ACC112 (cell line): ENCODE results near the gene ATF3.

Experiments used
- H2AFZ ChIP-seq: fragments of 200-600 bp; sonication (generic); one replicate; pipeline ENCODE4 v1.6.0; 2017; ENCODE audit warnings: antibody characterized with exemption, low read length; ENCODE audit not compliant: unreplicated experiment
- H3K27ac ChIP-seq: fragments of 200-600 bp; sonication (generic); 2 replicates; pipeline ENCODE4 v1.5.1; 2014; ENCODE audit warnings: low read depth, mild to moderate bottlenecking, antibody characterized with exemption, low read length, moderate library complexity
- H3K27me3 ChIP-seq: fragments of 200-600 bp; sonication (generic); 2 replicates; pipeline ENCODE4 v1.6.1; 2014; ENCODE audit warnings: mild to moderate bottlenecking, antibody characterized with exemption, low read length, moderate library complexity, mixed read lengths; ENCODE audit not compliant: insufficient read depth
- H3K36me3 ChIP-seq: fragments of 200-600 bp; sonication (generic); 2 replicates; pipeline ENCODE4 v1.6.1; 2016; ENCODE audit warnings: mild to moderate bottlenecking, antibody characterized with exemption, low read length, moderate library complexity, mixed read lengths; ENCODE audit not compliant: insufficient read depth
- H3K4me1 ChIP-seq: fragments of 200-600 bp; sonication (generic); one replicate; pipeline ENCODE4 v1.6.1; 2016; ENCODE audit warnings: low read length, mixed read lengths; ENCODE audit not compliant: insufficient read depth, unreplicated experiment, control insufficient read depth
- H3K4me3 ChIP-seq: fragments of 200-600 bp; sonication (generic); 2 replicates; pipeline ENCODE4 v1.5.1; 2014; ENCODE audit warnings: mild to moderate bottlenecking, low read depth, low read length
- H3K79me2 ChIP-seq: fragments of 200-600 bp; sonication (generic); one replicate; pipeline ENCODE4 v1.6.0; 2016; ENCODE audit warnings: low read length; ENCODE audit not compliant: control insufficient read depth, unreplicated experiment, insufficient read depth

The ATF3 gene

DNA sequence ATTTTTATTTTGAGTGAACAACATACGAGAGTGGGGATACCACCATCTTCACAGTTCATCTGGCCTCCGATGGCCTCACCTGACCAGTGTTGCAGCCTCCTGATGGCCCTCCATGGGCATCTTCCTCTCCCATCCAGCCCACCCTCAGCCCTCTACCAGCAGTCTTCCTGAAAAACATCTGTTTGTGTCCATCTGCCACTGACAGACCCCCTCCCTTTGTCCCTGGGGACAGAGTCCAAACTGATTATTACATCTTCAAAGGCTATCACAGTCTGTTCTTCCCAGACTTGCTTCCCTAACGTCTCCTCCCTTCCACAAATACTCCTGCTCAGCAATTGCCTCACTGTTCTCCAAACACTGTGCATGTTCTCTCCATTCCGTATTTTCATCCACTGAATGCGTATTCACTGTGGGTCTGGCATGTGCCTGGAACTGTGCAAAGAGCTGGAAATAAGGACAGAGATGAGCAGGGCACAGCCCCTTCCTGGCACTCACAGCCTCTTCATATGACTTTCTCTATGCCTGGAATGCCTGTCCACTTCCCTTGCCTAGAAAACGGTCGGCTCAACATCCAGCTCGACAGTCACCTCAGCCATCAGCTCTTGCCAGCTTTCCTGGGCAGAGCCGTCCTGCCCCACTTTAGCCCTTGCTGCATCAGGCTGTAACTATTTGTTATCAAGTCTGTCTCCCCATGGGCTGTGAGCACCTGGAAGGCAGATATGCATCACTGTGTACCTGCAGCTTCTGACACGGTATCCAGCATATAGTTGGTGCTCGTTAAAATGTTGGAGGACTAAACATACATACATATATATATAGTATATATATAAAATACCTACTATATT is 8.3 kb upstream of the ATF3 start:
- no peaks in the 10 kb centered on the region for H3K79me2 ChIP-seq
- no peak overlapping the region for H2AFZ ChIP-seq
- H3K4me1 ChIP-seq: peaks cover 24% of the 10 kb centered on the region
- H3K27me3 ChIP-seq: peaks cover 40% of the 10 kb centered on the region
- H3K4me3 ChIP-seq: no peak overlapping the region
- H3K36me3 ChIP-seq: no peaks in the 10 kb centered on the region
- H3K27ac ChIP-seq: no peak overlapping the region

DNA sequence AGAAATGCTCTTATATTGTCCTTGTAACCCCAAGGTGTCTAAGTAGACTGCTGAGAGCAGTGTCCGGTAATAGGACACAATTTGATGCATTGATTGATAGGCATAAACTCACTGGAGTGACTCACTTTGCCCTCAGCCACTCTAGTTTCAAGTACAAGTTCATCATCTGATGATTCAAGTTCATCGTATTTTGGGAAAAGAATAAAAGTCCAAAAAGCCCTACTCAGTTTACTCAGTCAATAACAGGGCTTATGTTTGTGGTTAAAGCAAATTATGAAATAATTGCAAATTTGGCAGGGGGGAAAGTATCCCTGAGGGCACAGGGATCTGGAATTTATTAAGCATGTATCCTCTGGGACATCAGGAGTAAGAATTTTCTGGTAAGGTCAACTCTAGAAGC is 7.6 kb upstream of the ATF3 start:
- H3K4me3 ChIP-seq: no peak overlapping the region
- peaks cover 47% of the 10 kb centered on the region for H3K27me3 ChIP-seq
- H3K36me3 ChIP-seq: no peaks in the 10 kb centered on the region
- H3K4me1 ChIP-seq: peaks cover 19% of the 10 kb centered on the region
- no peak overlapping the region for H3K27ac ChIP-seq
- H3K79me2 ChIP-seq: no peaks in the 10 kb centered on the region
- no peak overlapping the region for H2AFZ ChIP-seq

GRCh38 chr1:212601524-212601923 is 7.0 kb upstream of the ATF3 start:
- Histone ChIP-seq H3K27ac (no peak overlapping the region), H3K27me3 (peaks cover 53% of the 10 kb centered on the region), H3K79me2 (no peaks in the 10 kb centered on the region), H3K4me3 (no peak overlapping the region), H2AFZ (no peak overlapping the region), H3K4me1 (peaks cover 17% of the 10 kb centered on the region), H3K36me3 (no peaks in the 10 kb centered on the region)

DNA sequence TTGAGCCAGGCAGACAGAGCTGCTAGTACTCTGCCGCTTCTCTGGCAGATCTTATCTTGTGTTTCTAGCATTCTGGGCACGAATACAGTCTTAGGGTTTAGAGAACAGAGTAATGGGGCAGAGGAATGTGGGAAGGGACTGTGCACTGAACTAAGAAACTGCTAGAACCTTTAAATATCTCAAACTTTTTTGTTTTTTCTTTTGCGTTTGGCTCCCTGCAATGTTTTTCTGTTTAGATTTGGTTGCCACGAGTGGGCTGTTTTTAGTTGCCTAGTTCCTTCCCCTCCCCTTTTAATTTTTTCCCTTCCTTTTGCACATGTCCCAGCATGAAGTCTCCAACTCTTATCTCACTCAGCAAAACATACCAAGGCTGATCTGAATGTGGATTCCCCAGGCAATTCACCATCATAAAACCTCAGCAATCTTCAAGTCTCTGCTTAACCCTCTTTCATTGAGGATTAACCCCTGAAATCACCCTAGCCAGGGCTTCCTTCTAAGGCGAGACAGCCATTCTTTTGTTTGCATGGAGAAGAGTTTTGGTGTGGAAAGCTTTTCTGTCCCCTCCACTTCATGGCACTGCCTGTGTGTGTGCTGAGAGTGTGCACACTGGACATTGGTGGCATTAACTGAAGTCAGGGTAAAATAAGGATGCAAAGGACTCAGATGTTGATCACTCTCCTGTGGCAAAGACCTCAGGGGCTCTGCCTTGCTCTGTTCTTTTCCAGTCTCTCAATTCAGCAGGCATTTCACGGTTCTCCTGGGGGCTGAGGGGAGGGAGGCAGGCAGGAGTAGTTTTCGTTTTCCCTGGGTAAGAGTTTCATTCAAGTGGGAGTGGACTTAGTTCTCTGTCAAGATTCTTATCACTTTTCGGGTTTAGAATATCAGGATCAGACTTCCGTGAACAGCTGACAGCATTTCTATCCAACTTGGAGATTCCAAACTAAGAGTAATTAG is 2.8 kb upstream of the ATF3 start:
- Histone ChIP-seq H3K36me3 (no peaks in the 10 kb centered on the region), H2AFZ (no peak overlapping the region), H3K27me3 (peaks cover 68% of the 10 kb centered on the region), H3K4me3 (no peak overlapping the region), H3K27ac (no peak overlapping the region), H3K79me2 (no peaks in the 10 kb centered on the region), H3K4me1 (peaks cover 18% of the 10 kb centered on the region)

DNA sequence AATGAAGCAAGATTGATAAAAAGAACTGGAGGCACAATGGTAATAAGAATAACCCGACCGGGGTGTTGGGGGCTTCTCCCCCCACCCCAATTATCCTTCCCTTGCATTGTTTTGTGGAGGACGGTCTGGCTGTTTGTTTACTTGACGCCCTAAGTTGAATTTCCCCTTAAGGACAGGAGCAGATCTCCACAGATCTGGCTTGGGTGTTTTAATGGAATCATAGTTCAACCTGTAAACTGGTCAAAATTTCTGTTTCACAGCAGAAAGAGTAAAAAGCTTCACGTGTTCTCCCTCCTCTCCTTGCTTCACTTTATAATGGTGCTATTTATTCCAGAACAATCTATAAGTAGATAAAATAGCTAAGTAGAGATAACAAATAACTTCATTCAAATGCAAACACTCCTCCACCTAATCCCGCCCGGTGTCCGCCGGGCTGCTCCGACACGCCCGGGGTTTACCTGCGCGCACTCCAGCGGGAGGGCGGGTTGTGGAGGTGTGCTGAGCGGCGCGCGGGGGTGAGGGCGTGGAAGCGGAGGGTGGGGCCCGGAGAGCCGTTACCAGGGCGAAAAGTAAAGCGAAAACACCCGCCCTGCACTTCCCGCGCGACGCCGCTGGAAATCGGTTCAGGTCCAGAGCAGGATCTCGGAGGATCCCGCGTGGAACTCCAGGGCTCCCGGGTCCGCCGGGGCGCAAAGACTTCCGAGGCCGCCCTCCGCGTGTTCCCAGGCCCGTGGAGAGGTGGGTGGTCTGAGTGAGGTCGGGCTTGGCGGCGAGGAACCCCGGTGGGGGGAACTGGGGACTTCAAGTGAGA is 2.0 kb upstream of the ATF3 start:
- peaks cover 19% of the 10 kb centered on the region for H3K4me1 ChIP-seq
- H3K4me3 ChIP-seq: peak overlapping the region; percentile 77
- no peaks in the 10 kb centered on the region for H3K36me3 ChIP-seq
- no peaks in the 10 kb centered on the region for H3K79me2 ChIP-seq
- H3K27me3 ChIP-seq: peaks cover 65% of the 10 kb centered on the region
- no peak overlapping the region for H2AFZ ChIP-seq
- H3K27ac ChIP-seq: no peak overlapping the region

GRCh38 chr1:212607206-212607912 is 1.2 kb upstream of the ATF3 start:
- Histone ChIP-seq H2AFZ (no peak overlapping the region), H3K27me3 (peaks cover 57% of the 10 kb centered on the region), H3K36me3 (no peaks in the 10 kb centered on the region), H3K4me1 (peaks cover 19% of the 10 kb centered on the region), H3K27ac (peak overlapping the region; percentile 37; the same call in 1 of the 2 replicates), H3K4me3 (peak overlapping the region; percentile 77), H3K79me2 (no peaks in the 10 kb centered on the region)

- Histone ChIP-seq H2AFZ (no peak overlapping the region), H3K36me3 (no peaks in the 10 kb centered on the region), H3K27ac (peak overlapping the region; percentile 37; the same call in 1 of the 2 replicates), H3K27me3 (peaks cover 51% of the 10 kb centered on the region), H3K79me2 (no peaks in the 10 kb centered on the region), H3K4me1 (peaks cover 22% of the 10 kb centered on the region), H3K4me3 (peak overlapping the region; percentile 77)
These were observed 609 bp upstream of the ATF3 start for GRCh38 chr1:212607913-212608391.

DNA sequence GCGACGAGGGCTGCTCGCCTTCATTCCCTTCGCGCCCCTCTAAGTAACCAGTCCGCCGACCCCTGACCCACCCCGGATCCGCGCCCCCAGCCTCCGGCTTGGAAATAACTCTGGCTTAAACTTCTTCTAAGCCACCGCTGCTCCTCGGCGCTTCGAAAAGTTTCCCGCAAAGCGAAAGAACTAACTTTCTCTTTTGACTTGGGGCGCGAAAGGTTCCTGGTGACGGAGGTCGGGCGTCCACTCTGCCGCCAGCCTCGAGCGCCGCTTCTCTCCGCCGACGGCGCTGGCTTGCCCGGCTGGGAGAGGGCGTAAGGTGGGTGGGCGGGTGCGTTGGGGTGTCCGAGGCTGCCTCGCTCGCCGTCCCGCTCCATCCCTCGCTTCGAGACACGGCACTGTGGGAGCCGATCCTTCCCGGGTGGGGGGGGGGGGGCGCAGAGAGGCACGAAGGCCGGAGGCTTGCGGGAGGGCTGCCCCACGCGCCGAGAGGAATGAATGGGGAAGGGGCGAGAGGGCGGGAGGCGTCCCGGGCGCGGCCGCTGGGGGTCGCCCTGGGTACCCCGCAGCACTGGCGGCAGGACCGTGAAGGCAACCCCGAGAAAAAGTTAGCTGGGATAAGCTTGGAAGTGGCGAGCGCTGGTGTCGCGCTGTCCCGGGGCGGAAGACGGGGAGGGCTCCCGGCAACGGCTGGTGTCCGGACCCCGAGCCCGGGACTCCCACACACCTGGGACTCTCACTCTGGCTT is 569 bp downstream of the ATF3 start:
- Histone ChIP-seq H3K36me3 (no peaks in the 10 kb centered on the region), H3K4me1 (peaks cover 34% of the 10 kb centered on the region), H3K27me3 (peaks cover 40% of the 10 kb centered on the region), H3K4me3 (peak overlapping the region; percentile 90), H2AFZ (no peak overlapping the region), H3K27ac (peak overlapping the region; percentile 89), H3K79me2 (no peaks in the 10 kb centered on the region)
